Breast epithelium (tissue), 3 donors: ENCODE measurements around the gene ATP9A.
A peak's percentile ranks its signal among the peaks of the same experiment; 100 is the strongest.

Experiments used
- CTCF ChIP-seq, 3 donors: fragments of 450-650 bp; IDR thresholded peaks; one replicate each; pipeline ENCODE4 v1.5.1; 2016 to 2017; ENCODE audit warnings: antibody characterized with exemption in 3 of 3, mild to moderate bottlenecking in 3 of 3, moderate library complexity in 3 of 3
- POLR2A ChIP-seq: fragments of 450-650 bp; IDR thresholded peaks from one replicate; pipeline ENCODE4 v1.6.1; 2016; ENCODE audit warnings: antibody characterized with exemption, mild to moderate bottlenecking, moderate library complexity
- POLR2AphosphoS5 ChIP-seq, 3 donors: sonication (generic); formaldehyde crosslinking; IDR thresholded peaks; one replicate each; pipeline ENCODE4 v1.6.1; 2017; ENCODE audit warnings: antibody characterized with exemption in 3 of 3

- no peak for TF ChIP-seq POLR2A
- TF ChIP-seq CTCF (IDR thresholded peaks at IDR 0.05) = peak; percentile 51 to 72 (median 65)
- no peak for TF ChIP-seq POLR2AphosphoS5 (IDR thresholded peaks at IDR 0.05)
These were observed 32.1 kb upstream of the ATP9A start for GRCh38 chr20:51800060-51800871.
